Measurements from ENCODE around the gene SERPINA6.
"Not testable (repeated sequence)": the region's sequence is repeated elsewhere in the genome, so short reads cannot be mapped to it uniquely, and the experiment has no call there.

Gene SERPINA6, protein sequence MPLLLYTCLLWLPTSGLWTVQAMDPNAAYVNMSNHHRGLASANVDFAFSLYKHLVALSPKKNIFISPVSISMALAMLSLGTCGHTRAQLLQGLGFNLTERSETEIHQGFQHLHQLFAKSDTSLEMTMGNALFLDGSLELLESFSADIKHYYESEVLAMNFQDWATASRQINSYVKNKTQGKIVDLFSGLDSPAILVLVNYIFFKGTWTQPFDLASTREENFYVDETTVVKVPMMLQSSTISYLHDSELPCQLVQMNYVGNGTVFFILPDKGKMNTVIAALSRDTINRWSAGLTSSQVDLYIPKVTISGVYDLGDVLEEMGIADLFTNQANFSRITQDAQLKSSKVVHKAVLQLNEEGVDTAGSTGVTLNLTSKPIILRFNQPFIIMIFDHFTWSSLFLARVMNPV

DNA sequence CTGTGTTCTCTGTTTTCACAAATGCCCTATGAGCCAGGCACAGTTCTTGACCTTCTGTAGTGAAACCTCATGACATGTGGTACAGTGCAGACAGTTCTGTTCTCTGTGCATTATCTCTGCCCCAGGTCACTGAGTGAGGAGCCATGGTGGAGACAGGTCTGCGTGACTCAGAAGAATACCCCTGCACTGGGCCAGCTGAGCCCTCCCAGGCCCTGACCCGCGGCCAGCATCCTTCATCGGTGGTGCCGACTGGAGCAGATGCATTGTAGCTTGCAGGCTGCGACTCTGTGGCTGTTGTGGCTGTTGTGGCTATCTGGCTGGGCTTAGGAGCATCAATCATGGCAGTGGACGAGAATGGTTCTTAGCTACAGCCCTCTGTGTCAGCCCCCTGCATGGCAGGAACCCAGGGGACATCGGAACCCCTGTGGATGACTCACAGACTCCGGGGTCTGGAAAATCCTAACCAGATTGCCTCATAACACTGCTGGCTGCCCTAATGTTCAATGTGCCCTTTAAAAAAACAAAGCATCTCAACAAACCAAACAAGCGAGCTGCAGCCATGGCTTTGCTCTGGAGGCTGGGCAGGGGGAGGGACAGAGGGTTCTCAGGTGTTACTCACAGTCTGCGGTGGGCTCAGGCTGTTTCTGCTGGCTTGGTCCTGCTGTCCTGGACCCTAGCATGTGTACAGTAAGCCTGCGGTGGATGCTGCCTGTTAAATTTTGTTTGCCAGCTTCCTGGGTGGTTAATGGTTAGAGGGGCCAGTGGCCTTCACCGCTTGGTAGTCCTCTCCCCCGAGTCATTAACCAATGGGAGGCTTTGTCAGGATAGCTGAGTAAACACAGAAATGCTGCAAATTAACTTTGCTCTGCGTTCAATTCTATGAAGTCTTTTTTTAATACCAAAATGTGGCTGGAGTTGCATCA, at the start of gene SERPINA6:
Gene SERPINA6, minus strand, starts transcription at position 689 of the 923 bp plus-strand sequence. CDS start 8,688 bp downstream, outside the sequence.
- H3K79me2 ChIP-seq (ENCODE audit: low read length), result no peaks in the 10 kb centered on the region
- H3K4me2 ChIP-seq (ENCODE audit: low read length), result no peak within 1 kb of the TSS
- H3K4me1 ChIP-seq (ENCODE audit: low read length), result 0 out of 2 replicates have a peak, but pooled peaks cover 5% of the 10 kb centered on the region
- H4K20me1 ChIP-seq (ENCODE audit: insufficient read depth, low read length), result no peaks in the 10 kb centered on the region
- no peak within 1 kb of the TSS for H3K27ac ChIP-seq (ENCODE audit: low read length)
- H2AFZ ChIP-seq (ENCODE audit: low read depth, low read length), result no peak within 1 kb of the TSS
- TF ChIP-seq, protein P1, sequence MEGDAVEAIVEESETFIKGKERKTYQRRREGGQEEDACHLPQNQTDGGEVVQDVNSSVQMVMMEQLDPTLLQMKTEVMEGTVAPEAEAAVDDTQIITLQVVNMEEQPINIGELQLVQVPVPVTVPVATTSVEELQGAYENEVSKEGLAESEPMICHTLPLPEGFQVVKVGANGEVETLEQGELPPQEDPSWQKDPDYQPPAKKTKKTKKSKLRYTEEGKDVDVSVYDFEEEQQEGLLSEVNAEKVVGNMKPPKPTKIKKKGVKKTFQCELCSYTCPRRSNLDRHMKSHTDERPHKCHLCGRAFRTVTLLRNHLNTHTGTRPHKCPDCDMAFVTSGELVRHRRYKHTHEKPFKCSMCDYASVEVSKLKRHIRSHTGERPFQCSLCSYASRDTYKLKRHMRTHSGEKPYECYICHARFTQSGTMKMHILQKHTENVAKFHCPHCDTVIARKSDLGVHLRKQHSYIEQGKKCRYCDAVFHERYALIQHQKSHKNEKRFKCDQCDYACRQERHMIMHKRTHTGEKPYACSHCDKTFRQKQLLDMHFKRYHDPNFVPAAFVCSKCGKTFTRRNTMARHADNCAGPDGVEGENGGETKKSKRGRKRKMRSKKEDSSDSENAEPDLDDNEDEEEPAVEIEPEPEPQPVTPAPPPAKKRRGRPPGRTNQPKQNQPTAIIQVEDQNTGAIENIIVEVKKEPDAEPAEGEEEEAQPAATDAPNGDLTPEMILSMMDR (IDR thresholded peaks at IDR 0.05; ENCODE audit: low read depth, low read length), result no peak
- TF ChIP-seq EZH2phosphoT487 (IDR thresholded peaks at IDR 0.05; ENCODE audit: low read depth), result no peak
- no peak within 1 kb of the TSS for H3K9ac ChIP-seq (ENCODE audit: low read length)
- no peaks in the 10 kb centered on the region for H3K9me3 ChIP-seq (ENCODE audit: insufficient read depth, low read length)
- H3K4me3 ChIP-seq (ENCODE audit: low read length), result no peak within 1 kb of the TSS
- H3K27me3 ChIP-seq (ENCODE audit: low read depth, low read length), result no peaks in the 10 kb centered on the region
- H3K36me3 ChIP-seq (replicated peaks; ENCODE audit: low read depth, low read length), result no peaks in the 10 kb centered on the region

GRCh38 chr14:94372021-94372605, 49.0 kb upstream of the SERPINA6 start:
- Histone ChIP-seq H3K27me3 (ENCODE audit: low read depth, low read length) (no peaks in the 10 kb centered on the region), H2AFZ (ENCODE audit: low read depth, low read length) (no peak overlapping the region), H3K36me3 (replicated peaks; ENCODE audit: low read depth, low read length) (no peaks in the 10 kb centered on the region), H3K4me3 (ENCODE audit: low read length) (no peak overlapping the region), H3K27ac (ENCODE audit: low read length) (no peak overlapping the region), H4K20me1 (ENCODE audit: insufficient read depth, low read length) (no peaks in the 10 kb centered on the region), H3K79me2 (ENCODE audit: low read length) (no peaks in the 10 kb centered on the region), H3K9ac (ENCODE audit: low read length) (no peak overlapping the region), H3K4me2 (ENCODE audit: low read length) (no peak overlapping the region), H3K9me3 (ENCODE audit: insufficient read depth, low read length) (no peaks in the 10 kb centered on the region), H3K4me1 (ENCODE audit: low read length) (peaks cover 4% of the 10 kb centered on the region; the same call in 1 of the 2 replicates)
- no peak for TF ChIP-seq EZH2phosphoT487 (IDR thresholded peaks at IDR 0.05; ENCODE audit: low read depth)
- TF ChIP-seq, protein P1 (IDR thresholded peaks at IDR 0.05; ENCODE audit: low read depth, low read length), result peak; percentile 33

DNA sequence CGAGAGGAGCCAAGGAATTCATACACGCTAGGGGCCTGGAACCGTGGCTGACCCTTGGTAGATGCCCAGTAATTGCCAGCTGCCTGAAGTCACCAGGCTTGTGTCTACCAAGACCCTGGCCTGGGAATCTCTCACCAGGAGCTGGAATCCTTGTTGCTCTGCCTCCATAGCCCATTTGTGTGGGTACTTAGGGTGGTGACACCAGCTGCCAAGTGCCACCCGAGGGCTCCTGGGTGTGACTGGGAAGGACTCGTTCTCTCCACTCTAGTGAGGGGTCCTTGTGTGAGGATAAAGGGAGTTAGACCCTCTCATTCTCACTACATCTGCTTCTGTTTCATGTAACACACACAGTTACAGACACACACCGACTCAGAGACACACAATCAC, 47.4 kb upstream of the SERPINA6 start:
- Histone ChIP-seq H3K4me1 (ENCODE audit: low read length) (peaks cover 8% of the 10 kb centered on the region; the same call in 1 of the 2 replicates), H3K9me3 (ENCODE audit: insufficient read depth, low read length) (no peaks in the 10 kb centered on the region), H3K9ac (ENCODE audit: low read length) (no peak overlapping the region), H3K4me2 (ENCODE audit: low read length) (no peak overlapping the region), H3K79me2 (ENCODE audit: low read length) (no peaks in the 10 kb centered on the region), H4K20me1 (ENCODE audit: insufficient read depth, low read length) (no peaks in the 10 kb centered on the region), H3K27ac (ENCODE audit: low read length) (no peak overlapping the region), H3K36me3 (replicated peaks; ENCODE audit: low read depth, low read length) (no peaks in the 10 kb centered on the region), H3K4me3 (ENCODE audit: low read length) (no peak overlapping the region), H2AFZ (ENCODE audit: low read depth, low read length) (no peak overlapping the region), H3K27me3 (ENCODE audit: low read depth, low read length) (no peaks in the 10 kb centered on the region)
- TF ChIP-seq EZH2phosphoT487 (IDR thresholded peaks at IDR 0.05; ENCODE audit: low read depth), result no peak
- TF ChIP-seq, protein P1 (IDR thresholded peaks at IDR 0.05; ENCODE audit: low read depth, low read length), result no peak

GRCh38 chr14:94369766-94370523, 46.8 kb upstream of the SERPINA6 start:
- not testable (repeated sequence) for H3K79me2 ChIP-seq (ENCODE audit: low read length); H3K9me3 ChIP-seq (ENCODE audit: insufficient read depth, low read length); H3K4me2 ChIP-seq (ENCODE audit: low read length); H3K4me1 ChIP-seq (ENCODE audit: low read length); H4K20me1 ChIP-seq (ENCODE audit: insufficient read depth, low read length); H2AFZ ChIP-seq (ENCODE audit: low read depth, low read length); H3K27me3 ChIP-seq (ENCODE audit: low read depth, low read length); H3K27ac ChIP-seq (ENCODE audit: low read length); H3K9ac ChIP-seq (ENCODE audit: low read length); H3K4me3 ChIP-seq (ENCODE audit: low read length); H3K36me3 ChIP-seq (replicated peaks; ENCODE audit: low read depth, low read length)

All from OCI-LY3 (cell line).